GM19372 (cell line): ENCODE results near the gene CERS6.
"Not testable (repeated sequence)": the region's sequence is repeated elsewhere in the genome, so short reads cannot be mapped to it uniquely, and the experiment has no call there.

Experiments used
- ATAC-seq: cut with Tn5 transposase; IDR thresholded peaks from one replicate; pipeline ENCODE4 v1.9.1; 2021; ENCODE audit warnings: mild to moderate bottlenecking, low read depth, moderate library complexity; ENCODE audit not compliant: unreplicated experiment

Gene CERS6

GRCh38 chr2:168495524-168495923 is 39.5 kb downstream of the CERS6 start:
- peak; percentile 85 for ATAC-seq

- ATAC-seq: no peak
These were observed 40.8 kb downstream of the CERS6 start for GRCh38 chr2:168496906-168497305.

GRCh38 chr2:168499500-168499899 is 43.4 kb downstream of the CERS6 start:
- ATAC-seq: no peak

GRCh38 chr2:168500516-168500915 is 44.4 kb downstream of the CERS6 start:
- ATAC-seq: no peak

GRCh38 chr2:168501466-168502065 is 45.5 kb downstream of the CERS6 start:
- ATAC-seq: no peak

GRCh38 chr2:168502852-168503251 is 46.8 kb downstream of the CERS6 start:
- ATAC-seq: not testable (repeated sequence)

- no peak for ATAC-seq
These were observed 47.8 kb downstream of the CERS6 start for GRCh38 chr2:168503901-168504300.

- no peak for ATAC-seq
These were observed 48.3 kb downstream of the CERS6 start for GRCh38 chr2:168504323-168504722.

- no peak for ATAC-seq
These were observed 54.2 kb downstream of the CERS6 start for GRCh38 chr2:168510125-168510756.

- ATAC-seq: no peak
These were observed 58.6 kb downstream of the CERS6 start for GRCh38 chr2:168514692-168515091.

GRCh38 chr2:168515502-168515901 is 59.4 kb downstream of the CERS6 start:
- no peak for ATAC-seq

- no peak for ATAC-seq
These were observed 61.7 kb downstream of the CERS6 start for GRCh38 chr2:168517816-168518215.

GRCh38 chr2:168518555-168519066 is 62.5 kb downstream of the CERS6 start:
- no peak for ATAC-seq

- no peak for ATAC-seq
These were observed 63.6 kb downstream of the CERS6 start for GRCh38 chr2:168519534-168520308.

GRCh38 chr2:168521053-168521741 is 65.1 kb downstream of the CERS6 start:
- no peak for ATAC-seq

GRCh38 chr2:168522446-168522845 is 66.4 kb downstream of the CERS6 start:
- no peak for ATAC-seq

GRCh38 chr2:168524005-168524404 is 67.9 kb downstream of the CERS6 start:
- ATAC-seq: no peak

GRCh38 chr2:168525020-168525419 is 68.9 kb downstream of the CERS6 start:
- no peak for ATAC-seq

- ATAC-seq: no peak
These were observed 69.8 kb downstream of the CERS6 start for GRCh38 chr2:168525716-168526446.

- ATAC-seq: no peak
These were observed 70.6 kb downstream of the CERS6 start for GRCh38 chr2:168526641-168527040.
